Measurements from ENCODE around the gene UBE2E2.
A peak's percentile ranks its signal among the peaks of the same experiment; 100 is the strongest.

Gene UBE2E2

DNA sequence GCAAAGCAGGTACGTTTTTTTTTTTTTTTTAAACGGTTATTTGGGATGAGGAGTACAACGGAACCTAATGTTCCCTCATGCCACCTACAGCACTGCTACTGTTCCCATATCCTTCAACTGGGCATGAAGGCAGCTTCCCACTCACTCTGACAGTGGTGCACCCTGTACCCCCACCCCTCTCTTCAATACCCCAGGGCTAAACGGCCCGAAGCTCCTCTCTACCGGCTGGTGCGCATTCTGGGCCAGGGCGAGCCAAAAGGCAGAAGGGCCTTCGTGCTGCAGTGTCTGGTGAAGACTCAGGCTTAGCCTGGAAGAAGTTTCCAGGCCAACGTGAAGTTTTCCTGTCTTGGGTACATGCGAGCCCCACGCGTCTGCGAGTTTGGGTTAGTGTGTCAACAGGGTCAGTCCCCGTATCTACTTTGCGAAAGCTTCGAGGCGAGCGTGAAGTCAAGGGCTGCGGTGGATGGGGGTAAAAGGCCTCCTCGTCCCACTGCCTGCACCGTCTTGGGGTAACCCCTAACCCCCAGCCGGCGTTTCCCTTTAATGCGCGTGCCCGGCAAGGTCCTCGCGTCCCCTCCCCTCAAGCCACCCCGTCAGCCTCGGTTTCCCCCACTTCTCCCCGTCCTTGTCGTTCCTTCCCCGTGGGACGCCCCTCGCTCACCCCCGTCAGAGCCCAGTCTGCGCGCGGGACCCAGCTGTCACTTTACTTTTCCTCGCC is 765 bp upstream of the UBE2E2 start:
- peaks cover 13% of the 10 kb centered on the region for H3K4me1 ChIP-seq (ENCODE audit: insufficient read depth, low read length)
- peaks cover 5% of the 10 kb centered on the region for H3K27me3 ChIP-seq (ENCODE audit: insufficient read depth, low read length)
- H3K4me3 ChIP-seq (ENCODE audit: low read length): peak overlapping the region; percentile 92
- H3K36me3 ChIP-seq (ENCODE audit: insufficient read depth, low read length): no peaks in the 10 kb centered on the region
- no peaks in the 10 kb centered on the region for H3K9me3 ChIP-seq (ENCODE audit: low read length)
- H2AFZ ChIP-seq (ENCODE audit: low read depth, low read length): peak overlapping the region; percentile 99

DNA sequence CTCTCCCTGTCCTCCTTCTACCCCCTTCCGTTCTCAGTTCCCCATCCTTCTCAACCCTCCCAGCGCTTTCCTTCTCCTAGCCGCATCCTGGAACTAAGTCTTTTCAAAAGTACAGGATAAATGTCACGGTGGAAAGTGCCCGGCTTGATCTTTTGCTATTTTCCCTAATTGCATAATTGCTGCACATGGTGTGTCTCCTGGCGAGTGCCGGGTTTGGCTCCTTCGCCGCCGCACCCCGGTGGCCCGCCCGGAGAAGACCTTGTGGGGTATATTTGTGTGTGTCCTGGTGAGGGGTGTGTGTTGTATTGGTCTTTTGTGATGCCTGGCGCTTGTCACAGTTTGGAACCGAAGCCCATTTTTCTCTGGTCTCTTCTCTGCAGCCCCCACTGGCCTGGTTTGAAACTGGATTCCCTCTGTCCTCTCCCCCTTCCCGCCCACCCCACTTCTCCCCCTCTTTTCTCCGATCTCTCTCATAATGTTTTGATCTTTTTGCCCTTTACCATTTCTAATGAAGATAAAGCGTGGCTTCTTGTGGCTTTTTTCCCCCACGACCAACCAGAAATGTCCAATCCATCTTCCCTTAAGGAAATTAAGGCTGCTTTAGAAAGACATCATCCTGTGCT is 692 bp downstream of the UBE2E2 start:
- Histone ChIP-seq H3K4me3 (ENCODE audit: low read length) (peak overlapping the region; percentile 92), H3K27me3 (ENCODE audit: insufficient read depth, low read length) (peaks cover 5% of the 10 kb centered on the region), H3K4me1 (ENCODE audit: insufficient read depth, low read length) (peaks cover 13% of the 10 kb centered on the region), H3K9me3 (ENCODE audit: low read length) (no peaks in the 10 kb centered on the region), H2AFZ (ENCODE audit: low read depth, low read length) (peak overlapping the region; percentile 99), H3K36me3 (ENCODE audit: insufficient read depth, low read length) (no peaks in the 10 kb centered on the region)

DNA sequence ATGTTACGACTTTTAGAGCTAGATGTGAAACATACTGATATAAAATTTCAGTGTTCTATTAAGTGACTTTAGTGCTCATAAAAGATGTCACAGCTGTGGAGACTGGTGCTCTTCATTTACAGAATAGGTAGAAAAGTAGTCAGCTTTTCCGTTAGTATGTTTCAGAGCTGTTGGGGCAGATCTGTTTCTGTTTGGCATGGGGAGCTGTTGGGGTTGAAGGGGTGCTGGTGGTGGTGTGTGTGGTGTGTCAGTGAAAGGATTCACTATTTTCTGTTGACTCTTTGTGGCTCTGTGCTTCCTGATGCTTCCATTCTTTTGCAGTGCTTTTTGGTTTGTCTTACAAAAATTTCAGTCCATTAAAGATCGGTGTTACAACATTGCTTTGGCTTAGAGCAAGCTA is 3.2 kb downstream of the UBE2E2 start:
- no peaks in the 10 kb centered on the region for H3K36me3 ChIP-seq (ENCODE audit: insufficient read depth, low read length)
- H3K27me3 ChIP-seq (ENCODE audit: insufficient read depth, low read length): peaks cover 5% of the 10 kb centered on the region
- no peak overlapping the region for H2AFZ ChIP-seq (ENCODE audit: low read depth, low read length)
- H3K9me3 ChIP-seq (ENCODE audit: low read length): no peaks in the 10 kb centered on the region
- no peak overlapping the region for H3K4me3 ChIP-seq (ENCODE audit: low read length)
- H3K4me1 ChIP-seq (ENCODE audit: insufficient read depth, low read length): peaks cover 13% of the 10 kb centered on the region

DNA sequence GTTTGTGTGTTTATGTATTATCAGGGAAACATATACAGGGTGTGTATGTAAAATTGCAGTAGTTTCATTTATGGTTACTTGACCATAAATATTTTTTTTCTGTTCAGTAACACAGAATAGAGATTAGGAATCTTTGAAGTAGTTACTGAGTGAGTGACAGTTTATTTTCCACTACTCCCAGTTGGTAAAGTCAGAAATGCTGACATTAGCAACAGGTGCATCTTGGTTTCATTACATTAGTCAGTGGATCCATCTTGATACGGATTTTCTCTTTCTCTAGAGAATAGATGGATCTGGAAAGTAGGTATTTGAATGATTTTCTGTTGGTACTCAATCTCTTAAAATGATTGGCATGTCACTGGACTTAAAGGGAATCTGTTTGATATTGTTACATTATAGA is 6.0 kb downstream of the UBE2E2 start:
- Histone ChIP-seq H3K27me3 (ENCODE audit: insufficient read depth, low read length) (no peaks in the 10 kb centered on the region), H3K36me3 (ENCODE audit: insufficient read depth, low read length) (no peaks in the 10 kb centered on the region), H3K4me1 (ENCODE audit: insufficient read depth, low read length) (peaks cover 9% of the 10 kb centered on the region), H2AFZ (ENCODE audit: low read depth, low read length) (no peak overlapping the region), H3K4me3 (ENCODE audit: low read length) (no peak overlapping the region), H3K9me3 (ENCODE audit: low read length) (no peaks in the 10 kb centered on the region)

DNA sequence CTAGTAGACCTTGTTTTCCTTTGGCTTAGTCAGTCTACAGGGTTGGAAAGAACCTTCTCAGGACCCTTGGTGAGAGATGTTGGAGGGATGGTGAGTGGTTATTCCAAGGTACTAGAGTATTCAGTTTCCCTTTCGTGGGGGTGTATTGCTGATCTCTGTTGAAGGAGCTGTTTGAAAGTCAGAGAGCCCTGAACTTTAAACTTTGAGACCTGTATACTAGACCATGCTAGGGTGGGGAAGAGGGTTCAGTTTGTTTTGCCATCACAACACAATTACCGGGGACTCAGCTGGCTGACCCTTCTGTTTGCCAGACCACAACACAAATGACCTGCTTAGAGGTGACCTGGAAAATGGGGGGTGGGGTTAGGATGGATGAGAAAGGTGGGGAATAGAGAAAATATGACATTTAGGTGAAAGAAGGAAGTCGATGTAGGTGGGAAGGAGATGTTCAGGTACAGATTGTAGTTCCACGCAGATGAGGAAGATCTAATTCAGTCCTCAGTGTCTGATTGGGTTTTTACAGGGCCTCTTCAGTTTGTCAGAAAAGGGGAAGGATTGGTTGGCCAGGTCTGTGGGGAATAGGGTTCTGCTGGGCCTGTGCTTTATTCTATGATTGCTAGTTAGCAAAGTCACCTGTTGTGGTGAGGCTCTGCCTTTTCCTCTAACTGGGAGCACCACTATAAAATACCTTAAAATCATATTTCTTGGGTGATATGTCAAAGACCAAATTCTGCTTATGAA is 6.8 kb downstream of the UBE2E2 start:
- no peak overlapping the region for H2AFZ ChIP-seq (ENCODE audit: low read depth, low read length)

DNA sequence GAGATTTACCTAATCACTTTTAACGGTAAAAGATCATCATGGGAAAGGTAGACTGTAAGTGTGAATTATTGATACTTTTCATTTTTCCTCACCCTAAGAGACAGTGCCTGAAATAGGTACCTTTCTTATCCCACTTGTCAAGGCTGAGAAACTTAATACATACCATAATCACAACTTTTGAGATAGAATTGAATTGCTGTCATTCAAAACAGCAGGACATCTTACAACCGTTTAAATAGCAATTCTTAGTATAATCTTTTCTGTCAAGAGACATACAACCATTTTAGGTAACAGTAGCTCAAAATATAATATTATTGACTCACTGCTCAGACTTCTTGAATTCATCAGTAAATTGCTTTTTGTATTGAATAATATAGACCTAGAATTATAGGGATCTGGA is 10.7 kb downstream of the UBE2E2 start:
- Histone ChIP-seq H3K4me3 (ENCODE audit: low read length) (no peak overlapping the region), H3K36me3 (ENCODE audit: insufficient read depth, low read length) (no peaks in the 10 kb centered on the region), H2AFZ (ENCODE audit: low read depth, low read length) (no peak overlapping the region), H3K27me3 (ENCODE audit: insufficient read depth, low read length) (no peaks in the 10 kb centered on the region), H3K4me1 (ENCODE audit: insufficient read depth, low read length) (no peaks in the 10 kb centered on the region), H3K9me3 (ENCODE audit: low read length) (no peaks in the 10 kb centered on the region)

More for the DNA sequence above, 6.8 kb downstream of the UBE2E2 start:
- Histone ChIP-seq H3K9me3 (ENCODE audit: low read length) (no peaks in the 10 kb centered on the region), H3K36me3 (ENCODE audit: insufficient read depth, low read length) (no peaks in the 10 kb centered on the region), H3K4me1 (ENCODE audit: insufficient read depth, low read length) (peaks cover 4% of the 10 kb centered on the region), H3K27me3 (ENCODE audit: insufficient read depth, low read length) (no peaks in the 10 kb centered on the region), H3K4me3 (ENCODE audit: low read length) (no peak overlapping the region)

DNA sequence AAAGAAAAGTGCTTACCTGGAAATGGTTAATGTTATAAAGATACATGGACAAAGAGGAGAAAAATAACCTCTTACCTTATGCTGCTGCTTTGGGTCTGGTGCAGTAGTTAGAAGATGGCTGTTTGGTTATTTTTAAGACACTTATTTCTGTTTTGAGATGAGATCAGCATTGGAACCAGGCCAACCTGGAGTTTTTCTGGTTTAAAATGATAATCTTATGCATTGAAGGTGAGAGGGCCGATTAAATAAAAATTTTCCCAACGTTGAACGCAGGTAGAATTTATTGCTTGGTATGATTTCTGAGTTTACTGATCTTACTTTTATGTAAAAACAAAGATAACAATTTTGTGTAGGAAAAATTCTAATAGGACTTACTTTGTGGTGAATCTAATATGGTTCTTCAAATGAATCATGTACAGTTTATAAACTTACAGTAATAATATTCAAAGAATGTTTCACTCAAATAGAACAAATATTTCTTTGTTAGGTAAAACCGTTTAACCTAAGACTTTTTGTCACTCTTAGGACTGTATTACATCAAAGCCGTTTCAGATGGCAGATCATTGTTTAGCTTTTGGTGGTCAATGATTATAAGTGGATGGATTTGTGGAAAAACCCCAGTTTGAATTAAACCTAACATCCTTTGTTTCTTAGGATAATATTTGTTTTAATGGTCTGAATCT is 14.9 kb downstream of the UBE2E2 start:
- no peaks in the 10 kb centered on the region for H3K9me3 ChIP-seq (ENCODE audit: low read length)
- no peak overlapping the region for H3K4me3 ChIP-seq (ENCODE audit: low read length)
- no peaks in the 10 kb centered on the region for H3K27me3 ChIP-seq (ENCODE audit: insufficient read depth, low read length)
- no peak overlapping the region for H2AFZ ChIP-seq (ENCODE audit: low read depth, low read length)
- no peaks in the 10 kb centered on the region for H3K4me1 ChIP-seq (ENCODE audit: insufficient read depth, low read length)
- no peaks in the 10 kb centered on the region for H3K36me3 ChIP-seq (ENCODE audit: insufficient read depth, low read length)

DNA sequence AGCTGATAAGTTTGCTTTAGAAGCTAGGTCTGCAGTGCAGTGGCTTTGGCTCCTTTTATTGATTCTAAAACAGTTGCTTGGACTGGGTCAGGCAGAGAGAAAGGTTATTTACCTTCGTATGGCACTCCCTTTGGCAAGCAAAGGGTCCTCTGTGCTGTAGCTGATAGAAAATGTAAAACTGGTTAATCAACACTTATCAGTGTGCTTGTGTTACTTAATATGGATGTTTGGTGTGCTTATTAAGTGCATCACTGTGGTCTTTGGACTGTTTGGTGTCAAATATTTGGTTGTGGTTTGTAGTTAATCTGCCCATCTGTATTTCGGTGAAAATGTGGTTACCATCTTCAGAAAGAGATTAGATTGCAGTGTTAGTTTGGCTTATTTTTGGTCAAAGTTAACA is 16.0 kb downstream of the UBE2E2 start:
- Histone ChIP-seq H3K36me3 (ENCODE audit: insufficient read depth, low read length) (no peaks in the 10 kb centered on the region), H2AFZ (ENCODE audit: low read depth, low read length) (no peak overlapping the region), H3K9me3 (ENCODE audit: low read length) (no peaks in the 10 kb centered on the region), H3K4me1 (ENCODE audit: insufficient read depth, low read length) (no peaks in the 10 kb centered on the region), H3K4me3 (ENCODE audit: low read length) (no peak overlapping the region), H3K27me3 (ENCODE audit: insufficient read depth, low read length) (no peaks in the 10 kb centered on the region)

DNA sequence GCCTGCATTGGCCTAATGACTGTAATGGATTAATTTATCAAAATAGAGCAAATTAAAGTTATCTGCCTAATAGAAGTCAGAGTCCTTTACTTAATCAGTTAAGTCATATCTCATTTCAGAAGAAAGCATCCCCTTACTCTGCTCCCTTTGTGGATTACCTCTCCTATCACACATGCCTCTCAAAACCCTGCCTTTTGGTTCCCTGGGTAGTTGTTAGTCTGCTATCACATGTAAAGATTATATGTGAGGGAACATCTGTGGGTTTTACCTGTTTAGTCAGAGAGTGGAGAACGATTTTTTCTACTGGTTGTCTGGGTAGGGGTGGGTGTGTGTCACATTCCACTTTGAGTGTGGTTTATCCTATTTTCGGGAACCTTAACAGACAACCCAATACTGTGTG is 16.4 kb downstream of the UBE2E2 start:
- no peaks in the 10 kb centered on the region for H3K36me3 ChIP-seq (ENCODE audit: insufficient read depth, low read length)
- no peak overlapping the region for H2AFZ ChIP-seq (ENCODE audit: low read depth, low read length)
- no peaks in the 10 kb centered on the region for H3K9me3 ChIP-seq (ENCODE audit: low read length)
- H3K4me3 ChIP-seq (ENCODE audit: low read length): no peak overlapping the region
- H3K27me3 ChIP-seq (ENCODE audit: insufficient read depth, low read length): no peaks in the 10 kb centered on the region
- no peaks in the 10 kb centered on the region for H3K4me1 ChIP-seq (ENCODE audit: insufficient read depth, low read length)

DNA sequence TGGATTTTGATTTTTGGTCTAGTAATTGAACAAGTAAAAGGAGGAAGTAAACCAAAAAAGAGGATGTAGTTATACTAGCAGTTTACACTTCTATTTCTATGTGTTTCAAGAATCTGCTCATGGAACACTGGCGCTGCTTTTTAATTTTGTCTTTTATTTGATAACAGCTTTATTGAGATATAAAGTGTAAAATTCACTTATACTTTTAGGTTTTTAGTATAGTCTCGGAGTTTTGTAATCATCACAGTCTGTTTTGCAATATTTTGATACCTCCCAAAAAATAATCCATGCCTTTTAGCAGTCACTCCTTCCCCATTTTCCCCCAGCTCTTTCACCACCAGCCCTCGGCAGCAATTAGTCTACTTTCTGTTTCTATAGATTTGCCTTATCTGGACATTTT is 18.0 kb downstream of the UBE2E2 start:
- H3K36me3 ChIP-seq (ENCODE audit: insufficient read depth, low read length): no peaks in the 10 kb centered on the region
- no peaks in the 10 kb centered on the region for H3K27me3 ChIP-seq (ENCODE audit: insufficient read depth, low read length)
- H3K4me3 ChIP-seq (ENCODE audit: low read length): no peak overlapping the region
- no peak overlapping the region for H2AFZ ChIP-seq (ENCODE audit: low read depth, low read length)
- H3K4me1 ChIP-seq (ENCODE audit: insufficient read depth, low read length): no peaks in the 10 kb centered on the region
- H3K9me3 ChIP-seq (ENCODE audit: low read length): no peaks in the 10 kb centered on the region

DNA sequence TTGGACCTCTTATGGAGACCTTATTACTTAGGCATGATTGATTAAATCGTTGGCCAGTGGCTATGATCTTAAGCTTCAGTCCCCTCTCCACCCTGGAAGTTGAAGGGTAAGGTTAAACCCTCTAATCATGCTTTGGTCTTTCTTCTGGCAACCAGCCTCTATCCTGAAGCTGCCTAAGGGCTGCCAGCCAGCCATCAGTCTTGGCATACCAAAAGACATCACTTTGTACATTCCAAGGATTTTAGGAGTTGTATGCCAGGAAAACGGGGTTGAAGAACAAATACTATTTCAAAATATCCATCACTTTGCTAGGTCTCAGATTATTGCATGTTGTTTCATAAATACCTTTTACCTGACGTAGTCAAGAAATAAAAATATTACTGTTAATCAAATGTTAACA is 28.9 kb downstream of the UBE2E2 start:
- Histone ChIP-seq H3K9me3 (ENCODE audit: low read length) (no peaks in the 10 kb centered on the region), H3K4me1 (ENCODE audit: insufficient read depth, low read length) (no peaks in the 10 kb centered on the region), H3K36me3 (ENCODE audit: insufficient read depth, low read length) (no peaks in the 10 kb centered on the region)

DNA sequence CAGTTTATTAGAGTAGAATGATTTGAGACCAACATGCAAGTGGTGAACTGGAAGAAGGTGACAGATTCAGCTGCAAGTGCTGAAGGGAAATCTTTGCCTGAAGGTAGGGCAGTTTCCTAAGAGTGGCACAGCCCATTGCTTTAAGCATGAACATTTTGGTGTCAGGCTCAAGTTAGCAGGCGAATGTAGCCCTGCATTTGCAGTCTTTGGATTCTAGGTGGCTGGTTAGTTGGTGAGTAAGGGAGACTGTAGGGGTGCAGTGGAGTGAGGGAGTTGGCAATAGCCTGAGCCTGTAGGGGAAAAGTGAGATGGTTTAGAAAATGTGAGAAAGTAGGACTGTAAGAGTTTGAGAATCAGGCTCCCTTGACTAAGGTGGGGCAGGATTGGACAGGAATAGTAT is 29.7 kb downstream of the UBE2E2 start:
- Histone ChIP-seq H3K36me3 (ENCODE audit: insufficient read depth, low read length) (no peaks in the 10 kb centered on the region), H3K4me1 (ENCODE audit: insufficient read depth, low read length) (no peaks in the 10 kb centered on the region), H3K4me3 (ENCODE audit: low read length) (no peak overlapping the region)

More for the DNA sequence above, 28.9 kb downstream of the UBE2E2 start:
- no peaks in the 10 kb centered on the region for H3K27me3 ChIP-seq (ENCODE audit: insufficient read depth, low read length)
- no peak overlapping the region for H3K4me3 ChIP-seq (ENCODE audit: low read length)
- H2AFZ ChIP-seq (ENCODE audit: low read depth, low read length): no peak overlapping the region

DNA sequence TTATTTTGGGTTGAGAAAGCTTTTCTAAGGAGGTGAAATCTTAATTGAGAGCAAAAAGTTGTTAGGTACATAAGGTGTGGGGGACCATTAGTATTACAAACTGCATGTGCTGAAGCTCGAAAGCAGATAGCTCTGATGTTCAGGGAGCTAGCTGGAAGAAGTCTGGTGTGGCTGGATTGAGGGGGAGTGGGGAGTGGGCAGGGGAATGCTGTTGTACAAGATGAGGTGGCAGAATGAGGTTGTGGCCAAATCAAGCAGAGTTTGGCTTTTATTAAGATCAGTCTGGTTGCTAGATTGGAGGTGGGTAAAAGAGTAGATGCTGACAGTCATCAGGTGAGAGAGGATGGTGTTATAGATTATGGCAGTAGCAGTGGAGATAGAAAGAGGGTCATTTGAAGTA is 32.1 kb downstream of the UBE2E2 start:
- H3K4me1 ChIP-seq (ENCODE audit: insufficient read depth, low read length): no peaks in the 10 kb centered on the region

More for the DNA sequence above, 29.7 kb downstream of the UBE2E2 start:
- Histone ChIP-seq H3K9me3 (ENCODE audit: low read length) (no peaks in the 10 kb centered on the region), H3K27me3 (ENCODE audit: insufficient read depth, low read length) (no peaks in the 10 kb centered on the region), H2AFZ (ENCODE audit: low read depth, low read length) (no peak overlapping the region)

More for the DNA sequence above, 32.1 kb downstream of the UBE2E2 start:
- H3K9me3 ChIP-seq (ENCODE audit: low read length): no peaks in the 10 kb centered on the region
- H3K4me3 ChIP-seq (ENCODE audit: low read length): no peak overlapping the region
- H3K27me3 ChIP-seq (ENCODE audit: insufficient read depth, low read length): no peaks in the 10 kb centered on the region
- no peaks in the 10 kb centered on the region for H3K36me3 ChIP-seq (ENCODE audit: insufficient read depth, low read length)
- H2AFZ ChIP-seq (ENCODE audit: low read depth, low read length): no peak overlapping the region

Data from neuron (in vitro differentiated cells).